DOHH2 (cell line): ENCODE data around the gene SMCO4.

Experiments
- CTCF ChIP-seq: fragments of 200-600 bp; sonication (generic); IDR thresholded peaks from one replicate; pipeline ENCODE4 v1.5.1; 2014; ENCODE audit warnings: antibody characterized with exemption, mild to moderate bottlenecking, low read depth, low read length; ENCODE audit not compliant: poor library complexity, severe bottlenecking
- EZH2phosphoT487 ChIP-seq: fragments of 200-600 bp; sonication (generic); IDR thresholded peaks from 2 replicates; pipeline ENCODE4 v1.6.1; 2017; ENCODE audit warnings: borderline replicate concordance, mild to moderate bottlenecking, antibody characterized with exemption, low read length, moderate library complexity, mixed read lengths

GRCh38 chr11:93528252-93528651 lies 14.9 kb downstream of the SMCO4 start:
- TF ChIP-seq CTCF, result no peak
- TF ChIP-seq EZH2phosphoT487, result no peak
